ENCODE measurements around the gene PRXL2B. TPM values are rescaled to one million over a fixed set of nuclear protein-coding genes. Genes with fewer than 3 reads are reported as not detected.

The PRXL2B gene
- total RNA-seq, 3 donors from 2014 or later = 33.8 to 42.3 (median 40.8) TPM

- no peaks in the 10 kb centered on the region for H3K36me3 Mint-ChIP-seq (ENCODE audit: insufficient read depth)
- peaks cover 34% of the 10 kb centered on the region for H3K27me3 Mint-ChIP-seq (ENCODE audit: low read depth)
- H3K4me1 Mint-ChIP-seq (ENCODE audit: low read depth) = peaks cover 5% of the 10 kb centered on the region
- H3K4me3 Mint-ChIP-seq = no peak overlapping the region
- DNase-seq (no peak), ATAC-seq (no peak)
- H3K9me3 Mint-ChIP-seq = no peaks in the 10 kb centered on the region
Observed at GRCh38 chr1:2631136-2632050, 44.8 kb downstream of the PRXL2B start.

GRCh38 chr1:2632051-2632430 is 45.5 kb downstream of the PRXL2B start:
- Mint-ChIP-seq H3K27me3 (ENCODE audit: low read depth) (peaks cover 30% of the 10 kb centered on the region), H3K4me3 (no peak overlapping the region), H3K9me3 (peaks cover 4% of the 10 kb centered on the region), H3K36me3 (ENCODE audit: insufficient read depth) (no peaks in the 10 kb centered on the region), H3K4me1 (ENCODE audit: low read depth) (peaks cover 5% of the 10 kb centered on the region)
- DNase-seq (no peak), ATAC-seq (no peak)

GRCh38 chr1:2632561-2633361 is 46.2 kb downstream of the PRXL2B start, which contains the start of gene MMEL1:
Gene MMEL1, minus strand, starts transcription at chr1:2633016. Its CDS starts 3,532 bp downstream, at chr1:2629484.
- DNase-seq (no peak), ATAC-seq (no peak)
- no peaks in the 10 kb centered on the region for H3K36me3 Mint-ChIP-seq (ENCODE audit: insufficient read depth)
- peaks cover 4% of the 10 kb centered on the region for H3K9me3 Mint-ChIP-seq
- H3K4me1 Mint-ChIP-seq (ENCODE audit: low read depth) = peaks cover 5% of the 10 kb centered on the region
- no peak within 1 kb of the TSS for H3K4me3 Mint-ChIP-seq
- peaks cover 24% of the 10 kb centered on the region for H3K27me3 Mint-ChIP-seq (ENCODE audit: low read depth)

GRCh38 chr1:2633366-2633935 is 46.9 kb downstream of the PRXL2B start:
- ATAC-seq (no peak), DNase-seq (no peak)
- peaks cover 5% of the 10 kb centered on the region for H3K4me1 Mint-ChIP-seq (ENCODE audit: low read depth)
- H3K4me3 Mint-ChIP-seq = no peak overlapping the region
- H3K9me3 Mint-ChIP-seq = peaks cover 4% of the 10 kb centered on the region
- no peaks in the 10 kb centered on the region for H3K36me3 Mint-ChIP-seq (ENCODE audit: insufficient read depth)
- peaks cover 18% of the 10 kb centered on the region for H3K27me3 Mint-ChIP-seq (ENCODE audit: low read depth)

- H3K9me3 Mint-ChIP-seq = peaks cover 4% of the 10 kb centered on the region
- ATAC-seq = no peak
- no peak overlapping the region for H3K4me3 Mint-ChIP-seq
- no peak for DNase-seq
- H3K36me3 Mint-ChIP-seq (ENCODE audit: insufficient read depth) = no peaks in the 10 kb centered on the region
- peaks cover 5% of the 10 kb centered on the region for H3K4me1 Mint-ChIP-seq (ENCODE audit: low read depth)
- H3K27me3 Mint-ChIP-seq (ENCODE audit: low read depth) = peaks cover 18% of the 10 kb centered on the region
Observed at GRCh38 chr1:2633936-2634491, 47.4 kb downstream of the PRXL2B start.

- ATAC-seq (no peak), DNase-seq (no peak)
- peaks cover 4% of the 10 kb centered on the region for H3K9me3 Mint-ChIP-seq
- peaks cover 7% of the 10 kb centered on the region for H3K27me3 Mint-ChIP-seq (ENCODE audit: low read depth)
- no peak overlapping the region for H3K4me3 Mint-ChIP-seq
- peaks cover under 1% of the 10 kb centered on the region for H3K4me1 Mint-ChIP-seq (ENCODE audit: low read depth)
- H3K36me3 Mint-ChIP-seq (ENCODE audit: insufficient read depth) = no peaks in the 10 kb centered on the region
Observed at GRCh38 chr1:2635361-2636010, 48.9 kb downstream of the PRXL2B start.

- no peaks in the 10 kb centered on the region for H3K4me1 Mint-ChIP-seq (ENCODE audit: low read depth)
- H3K27me3 Mint-ChIP-seq (ENCODE audit: low read depth) = peaks cover 3% of the 10 kb centered on the region
Observed at GRCh38 chr1:2636733-2637132, 50.2 kb downstream of the PRXL2B start.

GRCh38 chr1:2637442-2638145 is 51.0 kb downstream of the PRXL2B start:
- no peak for DNase-seq
- Mint-ChIP-seq H3K36me3 (ENCODE audit: insufficient read depth) (no peaks in the 10 kb centered on the region), H3K4me3 (no peak overlapping the region)

More at GRCh38 chr1:2636733-2637132, 50.2 kb downstream of the PRXL2B start:
- Mint-ChIP-seq H3K4me3 (no peak overlapping the region), H3K9me3 (peaks cover 4% of the 10 kb centered on the region), H3K36me3 (ENCODE audit: insufficient read depth) (no peaks in the 10 kb centered on the region)
- DNase-seq = no peak
- no peak for ATAC-seq

GRCh38 chr1:2638466-2639115 is 52.0 kb downstream of the PRXL2B start:
- no peak overlapping the region for H3K4me3 Mint-ChIP-seq
- no peaks in the 10 kb centered on the region for H3K36me3 Mint-ChIP-seq (ENCODE audit: insufficient read depth)
- H3K9me3 Mint-ChIP-seq = peaks cover 4% of the 10 kb centered on the region
- peaks cover 7% of the 10 kb centered on the region for H3K4me1 Mint-ChIP-seq (ENCODE audit: low read depth)
- no peak for ATAC-seq
- DNase-seq = no peak
- H3K27me3 Mint-ChIP-seq (ENCODE audit: low read depth) = peaks cover 3% of the 10 kb centered on the region

More at GRCh38 chr1:2637442-2638145, 51.0 kb downstream of the PRXL2B start:
- H3K4me1 Mint-ChIP-seq (ENCODE audit: low read depth) = peaks cover 4% of the 10 kb centered on the region
- peaks cover 3% of the 10 kb centered on the region for H3K27me3 Mint-ChIP-seq (ENCODE audit: low read depth)
- ATAC-seq = no peak
- peaks cover 4% of the 10 kb centered on the region for H3K9me3 Mint-ChIP-seq

- Mint-ChIP-seq H3K27me3 (ENCODE audit: low read depth) (peaks cover 3% of the 10 kb centered on the region), H3K4me1 (ENCODE audit: low read depth) (peaks cover 11% of the 10 kb centered on the region), H3K9me3 (peaks cover 4% of the 10 kb centered on the region), H3K4me3 (no peak overlapping the region), H3K36me3 (ENCODE audit: insufficient read depth) (no peaks in the 10 kb centered on the region)
- no peak for ATAC-seq
- DNase-seq = no peak
Observed at GRCh38 chr1:2639203-2639602, 52.6 kb downstream of the PRXL2B start.

- DNase-seq = no peak
- no peak for ATAC-seq
- Mint-ChIP-seq H3K36me3 (ENCODE audit: insufficient read depth) (no peaks in the 10 kb centered on the region), H3K27me3 (ENCODE audit: low read depth) (peaks cover 3% of the 10 kb centered on the region), H3K9me3 (peaks cover 4% of the 10 kb centered on the region), H3K4me1 (ENCODE audit: low read depth) (peaks cover 11% of the 10 kb centered on the region), H3K4me3 (no peak overlapping the region)
Observed at GRCh38 chr1:2639607-2640521, 53.3 kb downstream of the PRXL2B start.

- no peak for ATAC-seq
- H3K27me3 Mint-ChIP-seq (ENCODE audit: low read depth) = peaks cover 3% of the 10 kb centered on the region
- no peaks in the 10 kb centered on the region for H3K36me3 Mint-ChIP-seq (ENCODE audit: insufficient read depth)
- peaks cover 4% of the 10 kb centered on the region for H3K9me3 Mint-ChIP-seq
- DNase-seq = no peak
- H3K4me1 Mint-ChIP-seq (ENCODE audit: low read depth) = peaks cover 11% of the 10 kb centered on the region
- no peak overlapping the region for H3K4me3 Mint-ChIP-seq
Observed at GRCh38 chr1:2640626-2641025, 54.0 kb downstream of the PRXL2B start.

All from activated T-cell treated with anti-CD3 and anti-CD28 coated beads, Interleukin-2, amount 50 U/mL, for 4 hours (primary cell).